ENCODE data around the gene VRTN.
A peak's percentile ranks its signal among the peaks of the same experiment; 100 is the strongest.

Gene VRTN

GRCh38 chr14:74392616-74393570, 44.6 kb downstream of the VRTN start:
- DNase-seq (ENCODE audit: low read depth in 1 of 2, low spot score in 1 of 2): no peak

DNA sequence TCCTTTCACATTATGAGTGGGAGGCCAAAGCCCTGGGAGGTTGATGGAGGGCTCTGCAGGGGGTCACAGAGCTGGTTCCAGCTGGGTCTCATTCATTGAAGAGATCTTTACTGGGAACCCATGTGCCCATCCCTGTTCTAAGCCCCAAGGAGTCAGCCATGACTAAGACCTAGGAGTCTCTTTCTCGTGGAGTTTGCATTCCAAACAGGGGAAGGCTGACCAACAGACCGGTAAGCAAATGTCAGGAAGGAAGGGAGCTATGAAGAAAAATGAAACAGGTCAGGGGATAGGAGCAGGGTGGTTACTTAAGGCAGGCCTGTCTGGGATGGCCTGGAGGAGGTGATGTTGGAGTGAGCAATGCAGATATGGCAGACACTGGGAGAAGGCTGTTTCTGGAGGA, 46.3 kb downstream of the VRTN start:
- DNase-seq (ENCODE audit: low read depth in 1 of 2, low spot score in 1 of 2): no peak

DNA sequence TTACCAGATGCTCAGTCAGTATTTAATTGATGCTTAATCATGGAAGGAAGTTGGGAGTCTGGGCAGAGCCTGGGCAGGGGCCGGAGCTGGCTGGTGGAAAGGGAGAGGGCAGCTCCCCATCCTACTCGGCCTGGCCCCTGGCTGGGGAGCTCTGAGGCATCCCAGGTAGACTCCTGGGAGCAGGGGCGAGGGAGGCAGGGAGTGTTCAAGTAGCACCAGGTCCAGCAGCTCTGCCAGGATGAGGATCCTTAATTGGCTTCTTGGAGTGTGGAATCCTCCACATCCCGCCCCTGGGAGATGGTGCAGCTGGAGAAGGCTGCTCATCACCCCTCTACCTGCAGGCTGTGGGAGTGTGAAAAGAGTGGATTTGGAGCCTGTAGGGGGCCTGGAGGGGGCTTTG, 46.8 kb downstream of the VRTN start:
- DNase-seq (ENCODE audit: low read depth in 1 of 2, low spot score in 1 of 2): no peak

DNA sequence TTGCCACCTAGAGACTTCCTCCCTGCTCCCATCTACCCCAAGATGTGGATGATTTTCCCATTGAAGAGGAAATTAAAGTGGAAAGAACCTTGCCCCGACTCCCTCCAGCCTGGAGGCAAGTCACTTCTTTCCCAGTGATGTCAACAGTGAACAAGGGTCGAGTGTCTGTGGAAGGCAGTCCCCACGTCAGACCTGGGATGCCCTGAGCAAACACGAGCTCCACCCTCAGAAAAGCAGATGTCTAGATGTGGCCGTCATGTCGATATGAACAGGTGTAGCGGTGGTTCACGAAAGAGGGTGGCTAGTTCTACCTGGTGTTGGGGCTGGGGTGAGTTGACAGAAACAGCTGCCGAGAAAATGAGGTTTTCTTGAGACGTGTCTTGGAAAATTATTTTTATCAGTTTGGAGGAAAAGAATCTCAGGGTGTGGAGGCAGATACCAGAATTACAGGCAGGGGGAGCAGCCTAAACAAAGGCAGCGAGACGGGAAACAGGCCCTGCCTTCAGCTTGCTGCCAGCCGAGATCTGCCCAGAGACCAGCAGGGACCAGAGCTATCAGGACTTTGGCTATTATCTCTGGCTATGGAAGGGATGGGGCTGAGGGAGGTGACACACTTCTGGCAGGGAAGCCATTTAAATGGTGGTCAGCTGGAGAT, 51.9 kb downstream of the VRTN start:
- no peak for DNase-seq (ENCODE audit: low read depth in 1 of 2, low spot score in 1 of 2)

DNA sequence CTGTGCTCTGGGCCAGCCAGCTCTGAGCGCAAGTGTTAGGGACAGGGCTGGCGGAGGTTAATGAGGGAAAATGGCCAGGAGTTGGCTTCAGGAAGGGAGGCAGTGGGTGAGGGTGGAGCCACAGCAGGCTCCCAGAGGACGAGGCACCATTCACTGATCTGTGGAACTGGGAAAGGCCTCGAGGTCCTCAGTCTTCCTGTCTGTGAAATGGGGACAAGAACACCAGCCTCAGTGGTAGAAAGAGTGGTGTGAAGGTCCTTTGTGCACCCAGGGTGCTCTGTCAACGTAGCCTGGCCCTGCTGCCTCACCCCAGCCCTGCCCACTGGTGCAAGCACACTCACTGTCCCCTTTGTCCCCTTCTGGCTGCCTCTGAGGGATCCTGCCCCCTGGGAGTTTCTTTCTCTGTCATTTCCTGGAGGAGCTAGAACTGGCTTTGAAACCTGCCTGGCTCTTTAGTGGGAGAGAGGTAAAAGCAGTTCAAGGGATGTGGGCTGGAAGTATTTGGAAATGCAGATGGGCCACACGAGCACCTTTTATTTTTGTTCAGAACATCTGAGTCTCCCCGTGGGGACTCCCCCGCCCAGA, 52.7 kb downstream of the VRTN start:
- no peak for DNase-seq (ENCODE audit: low read depth in 1 of 2, low spot score in 1 of 2)

GRCh38 chr14:74401504-74402241, 53.4 kb downstream of the VRTN start:
- peak in 1 of 2 donors; percentile 33 for DNase-seq (ENCODE audit: low read depth in 1 of 2, low spot score in 1 of 2)

- DNase-seq (ENCODE audit: low read depth in 1 of 2, low spot score in 1 of 2): no peak
These were observed 54.4 kb downstream of the VRTN start for GRCh38 chr14:74402401-74403251.

DNA sequence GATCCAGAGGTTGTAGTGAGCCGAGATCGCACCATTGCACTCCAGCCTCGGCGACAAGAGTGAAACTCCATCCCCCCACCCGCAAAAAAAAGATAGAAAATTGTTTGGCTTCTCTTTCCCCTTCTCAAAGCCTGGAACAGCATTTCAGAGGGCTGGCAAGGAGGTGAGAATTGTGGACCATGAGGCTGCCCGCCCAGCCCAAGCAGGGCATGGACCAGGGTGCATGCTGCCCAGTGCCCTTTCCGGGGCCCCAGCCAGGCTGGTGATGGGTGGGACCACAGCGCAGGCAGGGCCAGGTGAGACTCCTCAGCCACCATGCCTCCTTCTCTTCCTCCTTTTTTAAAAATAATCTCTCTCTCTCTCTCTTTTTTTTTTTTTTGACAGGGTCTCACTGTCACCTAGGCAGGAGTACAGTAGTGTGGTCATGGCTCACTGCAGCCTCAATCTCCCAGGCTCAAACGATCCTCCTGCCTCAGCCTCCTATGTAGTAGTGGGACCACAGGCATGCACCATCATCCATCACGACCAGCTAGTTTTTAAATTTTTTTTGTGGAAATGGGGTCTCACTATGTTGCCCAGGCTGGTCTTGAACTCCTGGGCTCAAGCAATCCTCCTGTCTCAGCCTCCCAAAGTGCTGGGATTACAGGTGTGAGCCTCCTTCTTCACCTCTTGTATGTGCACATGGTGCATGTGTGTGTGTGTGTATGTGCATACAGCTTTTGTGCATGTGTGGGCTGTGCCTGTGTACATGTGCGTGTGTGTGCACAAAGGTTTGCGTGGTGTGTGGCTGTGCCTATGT, 55.5 kb downstream of the VRTN start:
- DNase-seq (ENCODE audit: low read depth in 1 of 2, low spot score in 1 of 2): no peak

GRCh38 chr14:74404435-74404834, 56.2 kb downstream of the VRTN start:
- no peak for DNase-seq (ENCODE audit: low read depth in 1 of 2, low spot score in 1 of 2)

DNA sequence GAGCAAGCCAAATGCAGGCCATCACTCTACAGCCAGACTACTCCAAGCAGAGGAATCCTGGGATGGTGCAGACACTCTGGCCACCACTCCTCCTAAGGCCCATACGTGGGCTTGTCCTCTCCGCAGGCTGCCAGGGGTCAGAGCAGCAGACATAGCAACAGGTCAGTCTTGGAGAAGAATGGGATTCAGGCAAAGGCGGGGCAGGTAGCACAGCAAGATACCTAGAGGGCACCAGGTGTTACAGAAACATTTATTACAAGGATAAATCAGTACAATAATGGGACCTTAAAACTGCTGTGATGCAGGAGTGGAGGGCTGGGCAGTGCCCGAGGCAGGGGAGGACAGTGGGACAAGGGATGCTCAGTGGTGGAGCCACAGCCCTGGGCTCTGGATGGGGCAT, 57.4 kb downstream of the VRTN start:
- no peak for DNase-seq (ENCODE audit: low read depth in 1 of 2, low spot score in 1 of 2)

GRCh38 chr14:74407021-74407800, 58.9 kb downstream of the VRTN start:
- no peak for DNase-seq (ENCODE audit: low read depth in 1 of 2, low spot score in 1 of 2)

- DNase-seq (ENCODE audit: low read depth in 1 of 2, low spot score in 1 of 2): no peak
These were observed 59.5 kb downstream of the VRTN start for GRCh38 chr14:74407801-74408154.

GRCh38 chr14:74408870-74409269, 60.6 kb downstream of the VRTN start:
- DNase-seq (ENCODE audit: low read depth in 1 of 2, low spot score in 1 of 2): no peak

DNA sequence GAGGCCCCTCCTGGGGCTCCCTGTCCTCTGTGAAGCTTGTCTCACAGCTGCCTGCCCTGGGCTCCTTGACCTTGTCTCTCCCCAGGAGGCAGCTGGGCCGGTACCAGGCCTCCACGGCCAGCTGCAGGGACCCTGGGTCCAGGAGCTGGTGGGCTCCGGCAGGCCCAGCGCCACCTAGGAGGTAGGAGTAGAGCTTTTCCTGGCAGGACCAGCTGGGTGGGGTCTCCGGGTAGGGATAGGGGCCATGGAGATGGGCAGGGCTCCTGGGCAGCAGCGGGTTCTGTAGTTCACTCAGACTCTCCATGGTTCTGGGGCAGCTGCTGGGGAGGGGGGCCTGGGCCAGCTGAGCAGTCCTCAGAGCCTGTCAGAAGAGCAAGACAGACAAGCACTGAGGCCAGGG, 61.2 kb downstream of the VRTN start:
- DNase-seq (ENCODE audit: low read depth in 1 of 2, low spot score in 1 of 2): no peak
